CD4-positive, alpha-beta T cell treated with Interleukin-6 at 100 ng/mL for 8 hours (primary cell): Measurements from ENCODE around the gene PRDX3.
A peak's percentile ranks its signal among the peaks of the same experiment; 100 is the strongest.
"Not testable (repeated sequence)": the region's sequence is repeated elsewhere in the genome, so short reads cannot be mapped to it uniquely, and the experiment has no call there.

ENCODE experiments used
- DNase-seq: peaks from one replicate; pipeline ENCODE4 v3.0.0-alpha.2; 2020; ENCODE audit warnings: mixed read lengths, low spot score

PRDX3 gene

GRCh38 chr10:119165171-119166117, 13.2 kb downstream of the PRDX3 start, which contains the start of gene SFXN4:
TSS of gene SFXN4 (minus strand) at chr10:119165714. CDS start at chr10:119165647, 67 bp downstream.
- peak; percentile 74 for DNase-seq

GRCh38 chr10:119162452-119163092, 16.0 kb downstream of the PRDX3 start:
- no peak for DNase-seq

- no peak for DNase-seq
These were observed 16.7 kb downstream of the PRDX3 start for GRCh38 chr10:119161680-119162451.

GRCh38 chr10:119159332-119159731, 19.3 kb downstream of the PRDX3 start:
- DNase-seq: no peak

GRCh38 chr10:119153661-119154060, 25.0 kb downstream of the PRDX3 start:
- DNase-seq: no peak

- DNase-seq: no peak
These were observed 25.6 kb downstream of the PRDX3 start for GRCh38 chr10:119153041-119153440.

GRCh38 chr10:119151601-119152000, 27.0 kb downstream of the PRDX3 start:
- DNase-seq: not testable (repeated sequence)

- no peak for DNase-seq
These were observed 28.9 kb downstream of the PRDX3 start for GRCh38 chr10:119149729-119150128.

GRCh38 chr10:119149157-119149556, 29.5 kb downstream of the PRDX3 start:
- no peak for DNase-seq

- DNase-seq: no peak
These were observed 35.0 kb downstream of the PRDX3 start for GRCh38 chr10:119143657-119144056.

GRCh38 chr10:119140603-119141245, 37.9 kb downstream of the PRDX3 start:
- no peak for DNase-seq

- DNase-seq: peak; percentile 42
These were observed 39.0 kb downstream of the PRDX3 start for GRCh38 chr10:119139464-119140067.

GRCh38 chr10:119138346-119139306, 40.0 kb downstream of the PRDX3 start:
- no peak for DNase-seq

- not testable (repeated sequence) for DNase-seq
These were observed 40.7 kb downstream of the PRDX3 start for GRCh38 chr10:119137878-119138277.

- DNase-seq: no peak
These were observed 42.5 kb downstream of the PRDX3 start for GRCh38 chr10:119136084-119136483.

- DNase-seq: no peak
These were observed 43.1 kb downstream of the PRDX3 start for GRCh38 chr10:119135513-119135881.

GRCh38 chr10:119133949-119134348, 44.7 kb downstream of the PRDX3 start:
- no peak for DNase-seq

- DNase-seq: no peak
These were observed 45.9 kb downstream of the PRDX3 start for GRCh38 chr10:119132521-119133345.

GRCh38 chr10:119131512-119132240, 46.9 kb downstream of the PRDX3 start:
- DNase-seq: peak; percentile 50
